22Rv1 (cell line): ENCODE data around the gene EVI2A.

ENCODE experiments used
- CTCF ChIP-seq: fragments of 450-650 bp; IDR thresholded peaks from 2 replicates; pipeline ENCODE4 v1.5.1; 2017; ENCODE audit warnings: mild to moderate bottlenecking
- ZFX ChIP-seq: fragments of 450-650 bp; IDR thresholded peaks from 2 replicates; pipeline ENCODE4 v1.6.1; 2017; ENCODE audit warnings: antibody characterized with exemption, borderline replicate concordance

GRCh38 chr17:31269578-31269983, 51.8 kb downstream of the EVI2A start:
- TF ChIP-seq CTCF (no peak), ZFX (no peak)
